SK-MEL-5 (cell line): ENCODE measurements around the gene TMOD4. TPM values are rescaled to one million over a fixed set of nuclear protein-coding genes. Genes with fewer than 3 reads are reported as not detected.
"Not testable (repeated sequence)": the region's sequence is repeated elsewhere in the genome, so short reads cannot be mapped to it uniquely, and the experiment has no call there.

Experiments
- DNase-seq: peaks from one replicate; pipeline ENCODE4 v3.0.0-alpha.2; 2016; ENCODE audit warnings: low read depth, low spot score
- in situ Hi-C: cut with HindIII; loops from 2 replicates; pipeline ENCODE4 v1.10.0; 2016; ENCODE audit warnings: low sequenced_read_pairs, high pct_unique_total_duplicates, low pct_unique_long_range_greater_than_20kb
- total RNA-seq: library from RNA; depleted of rRNA; stranded (reverse); fragments of >200 nt; shearing (Covaris generic); gene quantifications from 2 replicates; pipeline ENCODE4 v1.2.3, GENCODE V29; 2014

The TMOD4 gene
- total RNA-seq, 1 experiment from 2014 or later: 1.2 TPM

- in situ Hi-C loops, DNase-seq: not testable (repeated sequence)
Measured at GRCh38 chr1:151188667-151189066, 12.9 kb upstream of the TMOD4 start.

GRCh38 chr1:151187205-151187604, 11.4 kb upstream of the TMOD4 start:
- in situ Hi-C loops: no loop called here
- no peak for DNase-seq

- DNase-seq: no peak
- in situ Hi-C loops: no loop called here
Measured at GRCh38 chr1:151184211-151184610, 8.4 kb upstream of the TMOD4 start.

DNA sequence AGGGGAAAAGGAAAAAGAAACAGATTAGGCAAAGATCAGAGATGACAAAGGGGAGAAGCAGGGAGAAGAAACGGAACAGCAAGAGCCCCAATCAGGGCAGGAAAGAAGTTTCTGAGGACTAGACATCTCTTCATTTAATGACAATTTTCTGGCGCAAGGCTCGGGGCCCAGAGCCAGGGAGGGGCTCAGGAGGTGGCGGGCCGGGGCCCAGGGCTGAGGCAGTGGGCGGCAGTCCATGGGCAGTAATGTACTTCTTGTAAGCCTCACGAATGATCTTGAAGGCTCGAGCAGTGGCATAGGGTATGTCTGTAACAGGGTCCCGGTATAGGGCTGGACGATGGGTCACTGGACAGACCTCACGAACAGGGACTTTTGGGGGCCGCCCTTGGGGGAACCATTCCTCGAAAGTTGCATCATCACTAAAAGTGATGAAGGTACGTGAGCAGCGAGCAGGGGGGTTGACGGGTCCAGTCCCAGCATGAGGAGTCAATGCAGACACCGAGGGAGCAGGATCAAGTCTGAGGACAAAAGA, 799 bp upstream of the TMOD4 start:
- in situ Hi-C loops: no loop called here
- no peak for DNase-seq

DNA sequence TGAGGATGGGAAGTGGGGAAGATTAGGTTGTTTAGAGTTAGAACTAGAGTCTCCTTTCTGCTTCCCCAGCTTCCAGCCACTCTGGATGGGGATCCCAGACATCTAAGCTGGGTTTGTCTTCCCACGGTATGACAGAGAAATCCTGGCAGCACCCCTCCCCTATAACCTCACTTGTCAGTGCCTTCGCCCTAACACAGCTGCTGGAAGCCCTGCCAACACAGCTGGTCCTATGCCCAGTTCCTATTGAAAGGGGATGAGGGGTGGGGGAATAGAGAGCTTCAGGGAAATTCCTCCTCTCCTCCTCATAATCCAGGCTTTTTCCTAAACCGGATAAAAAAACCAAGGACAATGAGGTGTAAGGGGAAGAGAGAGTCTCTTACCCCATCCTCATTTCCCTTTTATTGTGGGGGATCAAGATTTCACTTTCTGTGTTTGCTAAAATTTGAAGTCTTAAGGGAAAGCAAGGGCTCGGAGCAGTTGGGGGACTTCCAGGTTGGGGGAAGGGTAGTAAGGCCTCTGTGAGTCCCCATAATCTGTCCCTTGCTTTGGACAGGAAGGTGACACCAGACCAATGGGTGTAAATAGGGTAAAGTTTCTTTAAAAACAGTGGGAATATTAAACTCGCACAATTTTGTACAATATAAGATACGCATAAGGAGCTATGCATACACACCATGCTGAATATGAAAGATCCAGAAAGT, 590 bp downstream of the TMOD4 start:
- in situ Hi-C loops: no loop called here
- DNase-seq: no peak

- no peak for DNase-seq
- in situ Hi-C loops: no loop called here
Measured at GRCh38 chr1:151171190-151171589, 4.6 kb downstream of the TMOD4 start.

DNA sequence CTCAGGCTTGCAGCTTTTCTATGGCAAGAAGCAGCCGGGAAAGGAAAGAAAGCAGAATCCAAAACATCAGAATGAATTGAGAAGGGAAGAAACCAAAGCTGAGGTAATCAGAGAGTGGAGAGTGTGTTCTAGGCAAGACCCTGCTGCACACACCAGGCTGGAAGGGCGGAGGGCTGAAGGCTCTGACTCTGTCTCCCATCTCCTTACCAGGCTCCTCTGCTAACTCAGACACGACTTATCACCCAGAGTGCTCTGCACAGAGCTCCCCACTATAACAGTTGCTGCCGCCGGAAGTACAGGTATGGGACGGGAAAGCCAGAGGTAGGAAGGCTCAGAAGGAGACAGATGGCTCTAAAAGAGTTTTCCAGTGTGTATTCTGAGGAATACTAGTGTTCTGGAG, 8.7 kb downstream of the TMOD4 start:
- in situ Hi-C loops: no loop called here
- DNase-seq: no peak

DNA sequence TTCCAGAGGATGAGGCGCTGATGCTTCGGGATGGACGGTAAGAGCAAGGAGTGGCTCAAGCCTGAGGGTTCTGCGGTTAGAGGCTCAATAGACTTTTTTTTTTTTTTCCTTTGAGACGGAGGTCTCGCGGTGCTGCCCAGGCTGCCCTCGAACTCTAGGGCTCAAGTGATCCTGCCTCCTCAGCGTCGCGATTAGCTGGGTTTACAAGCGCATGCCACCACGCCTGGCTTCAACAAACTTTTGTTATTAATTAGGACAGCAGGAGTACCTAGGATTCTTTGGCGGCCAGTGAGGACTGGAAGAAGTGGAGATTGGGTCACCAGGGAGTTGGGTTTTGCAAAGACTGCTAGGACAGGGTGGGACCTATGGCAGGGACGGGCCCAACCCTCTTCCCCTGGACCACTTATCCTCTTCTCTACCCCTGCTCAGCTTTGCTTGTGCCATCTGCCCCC, 9.2 kb downstream of the TMOD4 start:
- DNase-seq: peak; percentile 63

GRCh38 chr1:151165738-151166504, 9.9 kb downstream of the TMOD4 start, which contains the start of the genes LYSMD1 and SCNM1:
Gene LYSMD1, minus strand, starts transcription at chr1:151165902. Its CDS starts 644 bp downstream, at chr1:151165258.
Gene SCNM1, plus strand, starts transcription at chr1:151166144. Its CDS starts 9 bp downstream, at chr1:151166153.
- DNase-seq: peak; percentile 100
- in situ Hi-C loops: no loop called here

More for the DNA sequence above, 9.2 kb downstream of the TMOD4 start:
- in situ Hi-C loops: no loop called here

GRCh38 chr1:151165281-151165737, 10.5 kb downstream of the TMOD4 start:
- DNase-seq: peak; percentile 32
- in situ Hi-C loops: no loop called here

DNA sequence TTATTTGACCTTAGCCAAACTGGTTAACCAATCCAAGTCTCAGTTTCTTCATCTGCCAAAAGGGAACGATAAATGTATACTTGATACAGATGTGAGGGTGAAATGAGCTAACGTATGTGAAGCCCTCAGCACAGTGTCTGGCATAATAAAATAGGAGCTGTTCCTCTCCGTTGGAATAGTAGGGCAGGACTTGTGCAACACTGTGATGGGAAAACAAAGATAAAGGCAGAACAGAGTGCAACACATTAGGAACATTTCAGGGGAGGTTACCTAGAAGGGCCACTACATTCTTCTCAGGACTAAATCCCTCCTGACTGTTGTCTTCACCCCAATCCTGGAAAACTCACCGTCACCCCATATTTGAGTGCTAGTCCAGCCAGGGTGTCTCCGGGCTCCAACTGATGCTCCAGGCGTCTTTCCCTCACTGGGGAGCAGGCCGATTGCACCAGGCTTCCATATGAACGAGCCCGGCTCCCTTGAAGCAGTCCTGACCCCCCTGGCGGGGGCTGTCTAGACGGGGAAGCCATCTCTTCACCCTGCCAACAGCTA, 11.0 kb downstream of the TMOD4 start:
- in situ Hi-C loops: no loop called here
- DNase-seq: no peak

GRCh38 chr1:151159373-151159772, 16.4 kb downstream of the TMOD4 start:
- no peak for DNase-seq
- in situ Hi-C loops: loop anchor here (10.0 kb wide), 1 partner anchor 65 kb away; no protein-coding TSS in a partner anchor

DNA sequence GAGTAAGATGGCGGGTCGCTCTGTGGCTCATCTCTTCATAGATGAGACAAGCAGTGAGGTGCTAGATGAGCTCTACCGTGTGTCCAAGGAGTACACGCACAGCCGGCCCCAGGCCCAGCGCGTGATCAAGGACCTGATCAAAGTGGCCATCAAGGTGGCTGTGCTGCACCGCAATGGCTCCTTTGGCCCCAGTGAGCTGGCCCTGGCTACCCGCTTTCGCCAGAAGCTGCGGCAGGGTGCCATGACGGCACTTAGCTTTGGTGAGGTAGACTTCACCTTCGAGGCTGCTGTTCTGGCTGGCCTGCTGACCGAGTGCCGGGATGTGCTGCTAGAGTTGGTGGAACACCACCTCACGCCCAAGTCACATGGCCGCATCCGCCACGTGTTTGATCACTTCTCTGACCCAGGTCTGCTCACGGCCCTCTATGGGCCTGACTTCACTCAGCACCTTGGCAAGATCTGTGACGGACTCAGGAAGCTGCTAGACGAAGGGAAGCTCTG, 17.0 kb downstream of the TMOD4 start:
- no peak for DNase-seq
- in situ Hi-C loops: loop anchor here (10.0 kb wide), 1 partner anchor 64 kb away; no protein-coding TSS in a partner anchor

GRCh38 chr1:151158326-151158725, 17.5 kb downstream of the TMOD4 start:
- in situ Hi-C loops: loop anchor here (10.0 kb wide), 1 partner anchor 64 kb away; no protein-coding TSS in a partner anchor
- DNase-seq: no peak

GRCh38 chr1:151157067-151157531, 18.7 kb downstream of the TMOD4 start:
- in situ Hi-C loops: loop anchor here (10.0 kb wide), 1 partner anchor 62 kb away; no protein-coding TSS in a partner anchor

GRCh38 chr1:151156515-151156819, 19.3 kb downstream of the TMOD4 start, which contains the start of gene TNFAIP8L2:
Gene TNFAIP8L2, plus strand, starts transcription at chr1:151156649. Its CDS starts 2,049 bp downstream, at chr1:151158698.
- peak; percentile 50 for DNase-seq
- in situ Hi-C loops: loop anchor here (10.0 kb wide), 1 partner anchor 62 kb away; no protein-coding TSS in a partner anchor

More at GRCh38 chr1:151157067-151157531, 18.7 kb downstream of the TMOD4 start:
- no peak for DNase-seq

GRCh38 chr1:151147665-151148064, 28.1 kb downstream of the TMOD4 start:
- DNase-seq: no peak

More at GRCh38 chr1:151147665-151148064, 28.1 kb downstream of the TMOD4 start:
- in situ Hi-C loops: no loop called here
